HG02571 (cell line): ENCODE measurements around the gene ARHGAP35.
"Not testable (repeated sequence)": the region's sequence is repeated elsewhere in the genome, so short reads cannot be mapped to it uniquely, and the experiment has no call there.

Experiments used
- ATAC-seq: cut with Tn5 transposase; IDR thresholded peaks from one replicate; pipeline ENCODE4 v1.9.1; 2021; ENCODE audit warnings: mild to moderate bottlenecking, moderate library complexity; ENCODE audit not compliant: unreplicated experiment

ARHGAP35 gene

DNA sequence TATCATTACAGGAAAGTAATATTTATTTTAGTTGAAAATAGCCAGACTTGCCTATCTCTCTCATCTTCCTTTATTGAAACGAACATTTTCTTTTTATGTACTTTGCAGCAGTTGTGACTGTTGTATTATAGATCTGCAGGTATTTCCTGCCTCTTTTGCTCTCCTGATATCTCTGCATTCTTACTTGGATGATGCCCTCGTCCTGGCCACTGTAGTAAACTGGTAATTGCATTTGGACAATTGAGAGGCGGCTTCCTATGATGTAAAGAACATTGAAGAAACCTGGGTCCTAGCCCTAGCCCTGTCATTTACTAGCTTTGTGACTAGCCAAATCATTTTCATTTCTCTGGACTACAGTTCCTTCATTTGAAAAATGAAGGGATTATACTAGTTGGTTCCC is 6.4 kb downstream of the ARHGAP35 start:
- ATAC-seq = no peak

DNA sequence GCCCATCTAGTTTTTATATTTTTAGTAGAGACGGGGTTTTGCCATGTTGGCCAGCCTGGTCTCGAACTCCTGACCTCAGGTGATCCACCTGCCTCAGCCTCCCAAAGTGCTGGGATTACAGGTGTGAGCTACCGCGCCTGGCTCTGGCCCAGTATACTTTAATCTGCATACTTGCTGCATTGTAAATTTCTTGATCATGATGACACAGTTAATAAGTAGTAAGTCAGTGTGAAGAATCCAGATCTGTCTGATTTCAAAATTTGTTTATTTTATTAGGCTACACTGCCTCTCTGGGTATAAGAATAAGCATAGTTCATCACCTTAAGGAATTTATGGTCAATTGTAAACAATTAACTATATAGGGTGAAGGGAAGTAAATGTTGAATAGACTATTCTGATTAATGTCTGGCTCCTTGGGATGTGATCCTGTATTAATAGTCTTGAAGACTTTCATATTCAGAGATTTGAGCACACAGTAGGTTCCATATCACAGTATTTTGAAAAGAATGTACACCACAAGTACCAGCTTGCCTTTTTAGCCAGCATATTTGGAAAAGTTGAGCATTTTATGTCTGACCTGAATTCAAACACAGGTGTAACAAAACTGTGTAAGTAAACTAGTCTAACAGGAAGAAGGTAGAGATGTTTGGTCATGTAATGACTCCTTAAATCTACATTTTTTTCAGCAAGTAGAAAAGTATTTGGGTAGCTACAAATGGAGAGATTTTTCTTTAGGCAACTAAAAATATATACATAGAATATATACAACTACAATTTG is 7.4 kb downstream of the ARHGAP35 start:
- ATAC-seq = no peak

DNA sequence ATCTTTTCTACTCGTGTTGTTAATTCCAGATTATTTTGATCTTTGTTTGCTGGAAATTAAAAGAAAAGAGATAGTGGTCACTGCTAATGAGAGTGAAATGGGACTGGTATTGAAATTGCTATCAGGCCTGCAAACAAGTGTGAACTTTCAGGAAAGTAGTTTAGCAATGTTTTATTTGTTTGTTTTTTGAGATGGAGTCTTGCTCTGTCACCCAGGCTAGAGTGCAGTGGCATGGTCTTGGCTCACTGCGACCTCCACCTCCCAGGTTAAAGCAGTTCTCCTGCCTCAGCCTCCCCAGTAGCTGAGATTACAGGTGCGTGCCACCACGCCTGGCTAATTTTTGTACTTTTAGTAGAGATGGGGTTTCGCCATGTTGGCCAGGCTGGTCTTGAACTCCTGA is 10.4 kb downstream of the ARHGAP35 start:
- ATAC-seq = not testable (repeated sequence)

DNA sequence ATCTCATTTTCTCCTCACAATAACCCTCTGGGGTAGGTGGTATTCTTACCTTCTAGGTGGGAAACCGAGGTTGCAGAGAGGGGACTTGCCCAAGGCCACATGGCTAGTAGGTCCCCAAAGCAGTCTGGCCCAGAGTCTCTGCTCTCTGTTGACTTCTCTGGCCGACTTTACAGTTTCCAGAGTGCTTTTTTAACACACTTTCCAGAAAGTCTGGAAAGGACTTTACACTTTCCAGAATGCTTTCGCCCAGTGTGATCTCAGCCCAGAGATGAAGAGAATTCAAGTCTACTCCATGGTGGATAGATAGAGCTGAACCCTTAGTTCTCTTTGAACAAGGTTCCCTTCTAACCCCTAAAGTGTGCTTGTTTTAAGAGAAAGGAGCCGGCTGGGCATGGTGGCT is 12.2 kb downstream of the ARHGAP35 start:
- no peak for ATAC-seq

DNA sequence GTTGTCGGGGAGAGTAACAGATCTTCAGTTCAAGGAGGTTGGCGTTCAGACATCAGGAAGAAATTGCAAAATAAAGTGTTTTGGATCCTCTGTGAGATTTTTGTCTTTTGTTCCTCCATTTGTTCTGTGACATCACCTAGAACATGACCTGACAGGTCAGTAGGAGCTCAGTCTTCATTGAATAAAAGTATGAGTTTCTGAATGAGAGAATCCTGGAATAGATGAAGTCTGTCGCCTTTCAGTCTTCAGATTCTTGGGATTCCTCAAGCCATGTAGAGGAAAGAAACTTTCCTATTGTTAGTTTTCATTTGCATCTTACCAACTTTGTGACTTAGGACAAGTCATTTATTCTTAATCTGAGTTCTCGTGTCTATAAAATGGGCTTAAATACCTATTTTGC is 14.4 kb downstream of the ARHGAP35 start:
- no peak for ATAC-seq

DNA sequence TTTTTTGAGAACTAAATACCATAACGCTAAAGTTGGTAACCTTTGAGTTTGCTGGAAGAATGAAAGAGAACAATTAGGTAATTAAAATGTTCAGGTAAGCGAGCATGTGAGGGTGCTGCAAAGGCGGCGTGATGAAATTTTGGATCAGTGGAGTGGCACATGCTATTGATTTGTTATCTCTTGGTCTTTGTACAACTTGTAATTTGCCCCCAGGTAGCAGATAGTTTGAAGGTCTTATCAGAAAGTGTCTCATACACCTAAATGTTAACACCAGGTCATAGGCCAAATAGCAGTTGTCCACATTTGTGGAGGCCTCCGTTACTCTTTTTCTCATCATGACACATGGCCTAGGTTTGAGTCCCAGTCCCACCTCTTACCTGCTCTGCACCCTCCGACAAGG is 14.9 kb downstream of the ARHGAP35 start:
- no peak for ATAC-seq

DNA sequence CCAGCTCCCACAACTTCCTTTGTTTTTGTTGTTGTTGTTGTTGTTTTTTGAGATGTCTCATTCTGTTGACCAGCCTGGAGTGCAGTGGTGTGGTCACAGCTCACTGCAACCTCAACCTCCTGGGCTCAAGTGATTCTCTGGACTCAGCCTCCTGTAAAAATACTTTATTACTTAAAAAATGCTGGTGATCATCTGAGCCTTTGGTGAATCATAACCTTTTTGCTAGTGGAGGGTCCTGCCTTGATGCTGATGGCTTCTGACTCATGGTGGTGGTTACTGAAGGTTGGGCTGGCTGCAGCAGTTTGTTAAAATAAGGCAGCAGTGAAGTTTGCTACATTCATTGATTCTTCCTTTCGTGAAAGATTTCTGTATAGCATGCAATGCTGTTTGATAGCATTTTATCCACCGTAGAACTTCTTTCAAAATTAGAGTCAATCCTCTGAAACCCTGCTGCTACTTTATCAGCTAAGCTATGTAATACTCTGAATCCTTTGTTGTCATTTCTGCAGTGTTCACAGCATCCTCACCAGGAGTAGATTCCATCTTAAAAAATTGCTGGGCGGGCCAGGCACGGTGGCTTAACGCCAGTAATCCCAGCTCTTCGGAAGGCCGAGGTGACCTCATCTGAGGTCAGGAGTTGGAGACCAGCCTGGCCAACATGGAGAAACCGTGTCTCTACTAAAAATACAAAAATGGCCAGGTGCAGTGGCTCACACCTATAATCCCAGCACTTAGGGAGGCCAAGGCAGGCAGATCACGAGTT is 18.0 kb downstream of the ARHGAP35 start:
- no peak for ATAC-seq

DNA sequence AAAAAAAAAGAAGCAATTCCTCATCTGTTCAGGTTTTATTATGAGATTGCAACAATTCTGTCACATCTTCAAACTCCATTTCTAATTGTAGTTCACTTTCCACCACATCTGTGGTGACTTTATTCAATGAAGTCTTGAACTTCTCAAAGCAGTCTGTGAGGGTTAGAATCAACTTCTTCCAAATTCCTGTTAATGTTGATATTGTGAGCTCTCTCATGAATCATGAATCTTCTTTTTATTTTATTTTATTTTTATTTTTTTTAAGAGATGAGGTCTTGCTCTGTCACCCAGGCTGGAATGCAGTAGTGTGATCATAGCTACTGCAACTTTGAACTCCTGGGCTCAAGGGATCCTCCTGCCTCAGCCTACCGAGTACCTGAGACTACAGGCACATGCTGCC is 19.6 kb downstream of the ARHGAP35 start:
- no peak for ATAC-seq

DNA sequence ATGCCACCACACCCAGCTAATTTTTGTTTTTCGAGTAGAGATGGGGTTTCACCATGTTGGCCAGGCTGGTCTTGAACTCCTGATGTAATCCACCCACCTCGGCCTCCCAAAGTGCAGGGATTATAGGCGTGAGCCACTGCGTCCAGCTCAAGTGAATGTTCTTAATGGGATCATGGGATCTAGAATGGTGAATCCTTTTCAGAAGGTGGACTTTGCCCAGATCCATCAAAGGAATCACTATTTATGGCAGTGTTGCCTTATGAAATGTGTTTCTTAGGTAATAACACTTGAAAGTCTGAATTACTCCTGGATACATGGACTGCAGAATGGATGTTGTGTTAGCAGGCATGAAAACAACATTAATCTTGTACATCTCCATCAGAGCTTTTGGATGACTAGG is 20.3 kb downstream of the ARHGAP35 start:
- ATAC-seq = no peak

DNA sequence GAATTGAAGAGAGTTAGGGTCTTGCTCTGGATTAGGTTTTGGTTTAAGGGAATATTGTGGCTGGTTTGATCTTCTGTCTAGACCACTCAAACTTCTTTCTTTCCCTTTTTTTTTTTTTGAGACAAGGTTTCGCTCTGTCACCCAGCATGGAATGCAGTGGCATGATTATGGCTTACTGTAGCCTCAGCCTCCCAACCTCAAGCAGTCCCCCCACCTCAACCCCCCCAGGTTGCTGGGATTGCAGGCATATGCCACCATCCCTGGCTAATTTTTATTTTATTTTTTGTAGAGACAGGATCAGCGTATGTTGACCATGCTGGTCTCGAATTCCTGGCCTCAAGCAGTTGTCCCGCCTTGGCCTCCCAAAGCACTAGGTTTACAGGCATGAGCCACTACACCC is 21.2 kb downstream of the ARHGAP35 start:
- no peak for ATAC-seq

DNA sequence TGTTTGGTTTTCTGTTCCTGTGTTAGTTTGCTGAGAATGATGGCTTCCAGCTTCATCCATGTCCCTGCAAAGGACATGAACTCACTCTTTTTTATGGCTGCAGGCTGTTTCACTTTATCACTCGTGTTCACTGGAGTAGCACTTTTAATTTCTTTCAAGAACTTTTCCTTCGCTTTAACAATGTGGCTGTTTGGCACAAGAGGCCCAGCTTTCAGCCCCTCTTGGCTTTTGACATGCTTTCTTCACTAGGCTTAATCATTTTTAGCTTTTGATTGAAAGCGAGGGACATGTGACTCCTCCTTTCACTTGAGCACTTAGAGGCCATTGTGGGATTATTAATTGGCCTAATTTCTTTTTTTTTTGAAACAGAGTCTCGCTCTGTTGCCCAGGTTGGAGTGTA is 22.0 kb downstream of the ARHGAP35 start:
- ATAC-seq = not testable (repeated sequence)

DNA sequence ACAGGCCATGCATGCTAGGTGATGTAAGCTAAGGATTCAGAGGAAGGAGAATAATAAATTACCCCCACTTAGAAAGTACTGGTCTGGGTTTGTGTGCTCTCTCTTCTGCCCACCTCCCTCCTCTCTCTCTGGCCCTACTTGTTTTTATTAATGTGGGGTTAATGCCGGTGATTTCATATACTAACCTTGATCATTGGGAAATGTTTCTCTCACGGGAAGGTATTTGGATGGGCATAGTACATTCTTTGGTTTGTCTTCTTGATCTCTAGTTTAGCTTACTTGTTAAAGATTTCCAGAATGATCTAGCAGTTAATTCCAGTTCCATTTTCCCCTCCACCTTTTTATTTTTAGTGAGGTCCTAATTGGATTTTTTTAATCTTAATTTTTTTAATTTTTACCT is 24.6 kb downstream of the ARHGAP35 start:
- ATAC-seq = no peak

DNA sequence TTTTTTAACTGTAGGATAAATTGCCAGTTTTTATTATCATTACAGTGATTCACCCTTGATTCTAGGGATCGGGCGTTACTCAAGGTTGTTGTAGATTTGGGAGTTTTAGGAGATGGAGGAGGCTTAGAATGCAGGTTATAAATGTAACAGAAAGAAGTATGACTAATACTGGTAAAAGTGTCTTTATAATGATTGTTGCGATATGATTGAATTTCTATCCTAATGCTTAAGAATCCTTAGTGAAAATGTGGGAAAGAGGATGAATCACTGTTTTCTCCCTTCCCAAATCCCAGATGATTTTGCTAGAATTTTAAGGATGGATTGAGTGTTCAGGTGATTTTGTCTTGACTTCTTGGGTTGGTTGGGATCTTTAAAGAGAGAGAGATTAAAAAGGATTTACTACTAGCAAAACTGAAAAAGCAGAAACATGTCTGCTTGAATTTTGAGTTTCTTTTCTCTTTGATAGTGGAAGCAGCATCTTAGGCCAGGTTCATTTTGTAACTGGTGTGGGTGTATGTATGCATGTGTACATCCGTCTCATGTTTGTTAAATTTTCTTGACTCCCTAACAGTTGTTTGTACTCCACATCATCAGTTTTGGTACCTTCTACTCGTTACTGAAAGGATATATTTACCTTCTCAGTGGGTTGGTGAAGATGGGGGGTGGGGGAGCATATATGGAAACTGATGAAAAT is 25.9 kb downstream of the ARHGAP35 start:
- ATAC-seq = no peak

DNA sequence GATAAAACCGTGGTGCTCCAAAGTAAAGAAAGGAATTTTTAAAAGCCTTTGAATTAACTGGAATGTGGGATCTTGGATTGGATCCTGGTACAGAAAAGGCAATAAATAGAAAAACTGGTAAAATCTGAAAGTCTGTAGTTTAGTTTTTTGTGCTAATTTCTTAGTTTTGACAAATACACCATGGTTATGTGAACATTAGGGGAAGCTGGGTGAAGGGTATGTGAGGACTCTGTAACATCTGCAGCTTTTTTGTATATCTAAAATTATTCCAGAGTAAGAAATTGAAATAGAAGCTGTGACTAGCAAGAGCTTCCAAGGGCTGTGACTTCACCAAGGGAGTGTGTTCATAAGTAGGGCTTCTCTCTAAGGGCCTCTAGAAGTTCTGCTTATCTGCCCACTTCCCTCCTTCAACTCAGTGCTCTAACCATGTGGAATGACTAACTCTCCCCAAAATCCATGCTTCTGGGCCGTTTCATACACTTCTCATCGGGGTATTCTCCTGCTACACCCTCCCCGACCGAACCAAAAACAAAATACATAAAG is 26.5 kb downstream of the ARHGAP35 start:
- ATAC-seq = no peak

DNA sequence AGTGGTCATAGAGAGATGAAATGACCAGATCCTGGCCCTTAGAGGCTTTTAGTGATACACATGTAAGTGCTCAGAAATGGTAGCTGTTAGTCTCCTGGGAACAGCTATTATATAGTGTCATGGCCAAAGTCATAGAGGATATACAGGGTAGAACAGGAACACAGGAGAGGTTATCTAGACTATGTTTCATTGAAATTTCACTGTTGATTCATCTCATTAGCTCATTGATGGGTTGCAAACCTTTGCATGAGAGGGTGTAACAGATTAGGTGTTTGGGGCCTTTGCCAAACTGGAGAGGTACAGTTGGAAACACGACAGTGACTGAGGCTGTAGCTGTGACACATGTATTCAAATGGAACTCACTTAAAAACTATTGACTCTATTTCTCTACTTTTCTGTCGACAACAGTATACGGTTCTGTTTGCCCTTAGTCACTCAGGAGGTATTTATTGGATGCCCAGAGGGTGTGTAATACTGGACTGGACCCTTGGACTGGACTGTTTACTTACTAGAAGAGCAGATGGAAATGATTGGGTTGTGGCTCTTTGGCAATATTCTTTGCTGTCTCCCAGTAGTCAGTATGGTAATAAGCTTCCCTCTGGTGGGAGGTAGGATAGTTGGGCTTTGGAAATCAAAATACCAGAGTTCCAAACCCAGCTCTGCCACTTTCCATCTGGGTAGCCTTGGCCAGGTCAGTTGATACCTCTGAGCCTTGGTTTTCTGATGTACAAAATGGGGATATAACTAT is 29.8 kb downstream of the ARHGAP35 start:
- no peak for ATAC-seq

DNA sequence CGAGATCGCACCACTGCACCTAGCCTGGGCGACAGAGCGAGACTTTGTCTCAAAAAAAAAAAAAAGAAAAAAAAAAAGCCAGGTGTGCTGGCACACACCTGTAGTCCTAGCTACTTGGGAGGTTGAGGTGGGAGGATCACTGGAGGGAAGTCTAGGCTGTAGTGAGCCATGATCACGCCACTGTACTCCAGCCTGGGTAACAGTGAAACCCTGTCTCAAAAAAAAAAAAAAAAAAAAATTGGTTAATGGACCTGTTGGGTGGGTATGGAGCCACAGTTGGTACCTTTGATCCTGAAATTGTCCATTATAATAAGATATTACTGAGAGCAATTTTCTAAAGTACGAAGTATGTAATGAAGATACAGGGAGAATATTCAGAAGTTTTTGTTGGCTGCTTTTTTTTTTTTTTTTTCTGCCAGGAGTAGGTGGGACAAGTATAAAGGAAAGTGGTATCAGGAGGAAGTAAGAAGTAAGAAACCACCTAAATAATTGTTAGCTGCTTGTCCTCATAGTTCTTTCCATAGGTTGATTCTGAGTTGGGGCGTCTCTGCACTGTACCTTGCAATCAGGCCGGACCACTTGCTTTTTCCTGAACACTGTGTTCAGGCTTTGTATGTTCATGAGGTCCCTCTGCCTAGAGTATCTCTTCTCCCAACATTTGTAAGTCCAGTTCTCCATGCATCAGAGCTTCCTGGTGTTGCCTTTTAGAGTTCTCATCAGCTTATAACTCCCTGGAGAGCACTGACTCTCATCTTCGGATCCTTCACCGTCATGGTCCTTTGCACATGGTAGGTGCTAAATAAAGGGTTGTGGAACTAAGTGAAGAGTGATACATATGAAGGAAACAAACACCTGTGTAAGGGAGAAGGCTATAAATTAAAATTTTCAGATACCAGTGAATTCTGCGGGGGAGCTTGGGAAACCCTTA is 31.7 kb downstream of the ARHGAP35 start:
- no peak for ATAC-seq

DNA sequence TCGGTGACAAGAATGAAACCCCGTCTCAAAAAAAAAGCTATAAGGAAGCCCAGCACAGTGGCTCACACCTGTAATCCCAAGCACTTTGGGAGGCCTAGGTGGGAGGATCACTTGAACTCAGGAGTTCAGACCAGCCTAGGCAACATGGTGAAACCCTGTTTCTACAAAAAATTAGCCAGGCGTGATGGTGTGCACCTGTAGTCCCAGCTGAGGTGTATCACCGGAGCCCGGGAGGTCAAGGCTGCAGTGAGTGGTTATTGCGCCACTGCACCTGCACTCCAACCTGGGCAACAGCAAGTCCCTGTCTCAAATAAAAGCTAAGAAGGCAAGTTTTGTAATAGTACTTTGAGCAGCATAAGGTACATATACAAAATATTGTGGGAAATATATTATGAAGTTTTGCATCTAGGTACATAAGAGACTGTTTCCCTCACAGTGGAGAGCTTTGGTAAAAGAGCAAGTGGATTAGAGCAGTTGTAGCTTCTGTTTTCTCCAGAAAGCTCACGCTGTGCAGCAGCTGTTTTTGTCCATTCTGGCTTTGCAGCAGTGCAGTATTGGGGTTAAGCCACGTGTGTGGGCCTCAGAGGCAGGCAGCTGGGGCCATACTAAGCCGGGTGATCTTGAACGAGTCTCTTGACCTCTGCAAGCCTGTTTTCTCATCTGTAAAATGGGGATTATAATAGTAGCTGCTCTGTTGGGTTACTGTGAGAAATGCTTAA is 35.4 kb downstream of the ARHGAP35 start:
- ATAC-seq = no peak

DNA sequence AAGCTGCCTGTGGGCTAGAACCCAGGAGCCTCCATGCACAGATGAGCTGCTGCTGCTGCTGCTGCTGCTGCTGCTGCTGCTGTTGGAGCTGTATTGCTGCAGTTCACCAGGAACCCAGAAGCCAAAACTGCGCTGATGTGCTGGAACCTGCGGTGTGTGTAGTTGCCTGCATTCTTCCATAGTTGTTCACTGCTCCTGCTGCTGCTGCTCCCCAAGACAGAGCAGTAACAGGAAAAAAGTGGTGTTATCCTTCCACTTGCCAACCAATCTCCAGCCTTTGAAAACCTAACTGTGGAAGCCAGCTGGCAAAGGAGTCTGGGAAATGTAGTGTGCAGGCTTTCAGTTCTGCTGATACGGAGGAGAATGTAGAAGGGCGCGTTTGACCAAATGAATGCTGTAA is 37.9 kb downstream of the ARHGAP35 start:
- ATAC-seq = no peak

DNA sequence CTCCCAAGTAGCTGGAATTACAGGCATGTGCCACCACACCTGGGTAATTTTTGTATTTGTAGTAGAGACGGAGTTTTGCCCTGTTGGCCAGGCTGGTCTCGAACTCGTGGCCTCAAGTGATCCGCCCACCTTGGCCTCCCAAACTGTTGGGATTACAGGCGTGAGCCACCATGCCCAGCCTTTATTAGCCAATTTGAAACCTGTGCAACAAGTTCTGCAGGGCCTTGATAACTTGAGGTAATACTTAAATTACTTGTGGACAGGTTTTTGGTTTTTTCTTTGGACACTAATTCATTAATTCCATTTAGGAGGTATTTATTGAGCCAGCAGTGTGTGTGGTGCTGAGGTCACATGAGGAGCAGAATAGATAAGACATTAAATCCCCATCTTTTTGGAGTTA is 39.5 kb downstream of the ARHGAP35 start:
- no peak for ATAC-seq
